DOHH2 (cell line): Measurements from ENCODE around the gene C19orf47.

Experiments used
- H3F3A ChIP-seq: fragments of 200-600 bp; sonication (generic), shearing (Covaris generic); 2 replicates; pipeline ENCODE4 v1.6.0; 2016; ENCODE audit warnings: antibody characterized with exemption, mild to moderate bottlenecking; ENCODE audit not compliant: control insufficient read depth, insufficient read depth
- H3K27ac ChIP-seq: fragments of 200-600 bp; sonication (generic); 2 replicates; pipeline ENCODE4 v1.5.1; 2014; ENCODE audit warnings: low read depth, mild to moderate bottlenecking, low read length, moderate library complexity
- H3K27me3 ChIP-seq: fragments of 200-600 bp; sonication (generic); 2 replicates; pipeline ENCODE4 v1.6.1; 2014; ENCODE audit warnings: mild to moderate bottlenecking, low read length, mixed read lengths; ENCODE audit not compliant: control insufficient read depth
- H3K36me3 ChIP-seq: fragments of 200-600 bp; sonication (generic); 2 replicates; pipeline ENCODE4 v1.6.1; 2014; ENCODE audit warnings: mild to moderate bottlenecking, low read length, moderate library complexity, mixed read lengths; ENCODE audit not compliant: control insufficient read depth
- H3K4me1 ChIP-seq: fragments of 200-600 bp; sonication (generic); 2 replicates; pipeline ENCODE4 v1.6.1; 2014; ENCODE audit warnings: mild to moderate bottlenecking, low read length, mixed read lengths; ENCODE audit not compliant: control insufficient read depth
- H3K4me2 ChIP-seq: fragments of 200-600 bp; sonication (generic); 2 replicates; pipeline ENCODE4 v1.6.0; 2014; ENCODE audit warnings: mild to moderate bottlenecking, low read length, moderate library complexity
- H3K4me3 ChIP-seq: fragments of 200-600 bp; sonication (generic); 2 replicates; pipeline ENCODE4 v1.5.1; 2014; ENCODE audit warnings: mild to moderate bottlenecking, low read length, mixed read lengths
- H3K79me2 ChIP-seq: fragments of 200-600 bp; sonication (generic); 2 replicates; pipeline ENCODE4 v1.6.1; 2014; ENCODE audit warnings: mild to moderate bottlenecking, low read length, mixed read lengths; ENCODE audit not compliant: control insufficient read depth
- H3K9me2 ChIP-seq: fragments of 200-600 bp; sonication (generic); replicated peaks from 2 replicates; pipeline ENCODE4 v1.6.1; 2014; ENCODE audit warnings: mild to moderate bottlenecking, low read length, mixed read lengths; ENCODE audit not compliant: control insufficient read depth
- H3K9me3 ChIP-seq: fragments of 200-600 bp; sonication (generic); 2 replicates; pipeline ENCODE4 v1.6.1; 2014; ENCODE audit warnings: antibody characterized with exemption, low read length, mixed read lengths; ENCODE audit not compliant: control insufficient read depth, insufficient read depth
- H4K20me1 ChIP-seq: fragments of 200-600 bp; sonication (generic); 2 replicates; pipeline ENCODE4 v1.6.0; 2014; ENCODE audit warnings: low read depth, mild to moderate bottlenecking, antibody characterized with exemption, low read length, moderate library complexity; ENCODE audit not compliant: control insufficient read depth, insufficient read depth
- EZH2phosphoT487 ChIP-seq: fragments of 200-600 bp; sonication (generic); IDR thresholded peaks from 2 replicates; pipeline ENCODE4 v1.6.1; 2017; ENCODE audit warnings: borderline replicate concordance, mild to moderate bottlenecking, antibody characterized with exemption, low read length, moderate library complexity, mixed read lengths
- TF ChIP-seq, protein P1 (sequence below): fragments of 200-600 bp; sonication (generic); IDR thresholded peaks from one replicate; pipeline ENCODE4 v1.5.1; 2014; ENCODE audit warnings: antibody characterized with exemption, mild to moderate bottlenecking, low read depth, low read length; ENCODE audit not compliant: poor library complexity, severe bottlenecking

C19orf47 gene

DNA sequence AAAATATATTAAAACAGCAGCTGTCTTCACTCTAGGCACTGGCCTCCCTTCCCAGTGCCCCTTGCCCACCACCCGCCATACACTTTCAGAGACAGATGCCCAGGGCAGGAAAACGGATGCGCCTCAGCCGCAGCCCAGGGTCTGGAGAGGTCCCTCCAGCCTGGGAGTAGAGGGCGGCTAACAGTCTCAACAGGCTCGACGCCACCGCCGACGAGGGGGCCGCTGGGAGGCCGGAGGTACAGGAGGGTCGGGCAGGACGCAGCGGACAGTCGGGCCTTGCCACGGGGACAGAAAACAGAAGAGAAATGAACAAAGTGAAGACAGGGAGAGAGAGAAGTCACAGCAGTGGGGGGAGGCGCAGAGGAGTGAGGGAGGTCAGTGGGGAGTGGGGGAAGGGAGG lies 27.1 kb downstream of the C19orf47 start:
- Histone ChIP-seq H3F3A (no peaks in the 10 kb centered on the region), H3K4me3 (no peak overlapping the region), H3K9me3 (no peaks in the 10 kb centered on the region), H3K4me2 (no peak overlapping the region), H3K27me3 (no peaks in the 10 kb centered on the region), H3K27ac (no peak overlapping the region), H3K4me1 (no peaks in the 10 kb centered on the region), H3K9me2 (no peaks in the 10 kb centered on the region), H3K79me2 (no peaks in the 10 kb centered on the region), H4K20me1 (no peaks in the 10 kb centered on the region), H3K36me3 (peaks cover 64% of the 10 kb centered on the region)
- no peak for TF ChIP-seq EZH2phosphoT487
- TF ChIP-seq, protein P1, sequence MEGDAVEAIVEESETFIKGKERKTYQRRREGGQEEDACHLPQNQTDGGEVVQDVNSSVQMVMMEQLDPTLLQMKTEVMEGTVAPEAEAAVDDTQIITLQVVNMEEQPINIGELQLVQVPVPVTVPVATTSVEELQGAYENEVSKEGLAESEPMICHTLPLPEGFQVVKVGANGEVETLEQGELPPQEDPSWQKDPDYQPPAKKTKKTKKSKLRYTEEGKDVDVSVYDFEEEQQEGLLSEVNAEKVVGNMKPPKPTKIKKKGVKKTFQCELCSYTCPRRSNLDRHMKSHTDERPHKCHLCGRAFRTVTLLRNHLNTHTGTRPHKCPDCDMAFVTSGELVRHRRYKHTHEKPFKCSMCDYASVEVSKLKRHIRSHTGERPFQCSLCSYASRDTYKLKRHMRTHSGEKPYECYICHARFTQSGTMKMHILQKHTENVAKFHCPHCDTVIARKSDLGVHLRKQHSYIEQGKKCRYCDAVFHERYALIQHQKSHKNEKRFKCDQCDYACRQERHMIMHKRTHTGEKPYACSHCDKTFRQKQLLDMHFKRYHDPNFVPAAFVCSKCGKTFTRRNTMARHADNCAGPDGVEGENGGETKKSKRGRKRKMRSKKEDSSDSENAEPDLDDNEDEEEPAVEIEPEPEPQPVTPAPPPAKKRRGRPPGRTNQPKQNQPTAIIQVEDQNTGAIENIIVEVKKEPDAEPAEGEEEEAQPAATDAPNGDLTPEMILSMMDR: no peak

DNA sequence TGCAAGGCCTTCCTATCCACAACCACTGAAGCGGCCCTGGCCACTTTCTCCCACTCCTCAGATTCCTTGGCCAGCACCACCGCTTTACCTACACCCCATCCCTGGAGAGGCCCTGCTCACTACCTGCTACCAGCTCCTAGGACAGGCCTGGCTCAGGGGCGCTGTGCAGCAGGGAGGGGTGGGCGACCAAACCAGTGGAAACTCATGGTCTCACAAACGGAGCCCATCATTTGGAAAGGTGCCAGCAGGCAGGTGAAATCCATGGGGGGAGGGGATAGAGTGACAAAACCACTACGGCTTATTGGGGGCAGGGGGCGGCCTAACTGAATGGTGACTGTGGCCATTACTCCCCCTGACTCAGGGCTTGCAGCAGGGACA lies 27.6 kb downstream of the C19orf47 start:
- Histone ChIP-seq H4K20me1 (no peaks in the 10 kb centered on the region), H3K36me3 (peaks cover 59% of the 10 kb centered on the region), H3K4me1 (no peaks in the 10 kb centered on the region), H3K27ac (no peak overlapping the region), H3F3A (no peaks in the 10 kb centered on the region), H3K4me3 (no peak overlapping the region), H3K27me3 (no peaks in the 10 kb centered on the region), H3K4me2 (no peak overlapping the region), H3K79me2 (no peaks in the 10 kb centered on the region), H3K9me2 (no peaks in the 10 kb centered on the region), H3K9me3 (no peaks in the 10 kb centered on the region)
- TF ChIP-seq EZH2phosphoT487: no peak
- TF ChIP-seq, protein P1: no peak

DNA sequence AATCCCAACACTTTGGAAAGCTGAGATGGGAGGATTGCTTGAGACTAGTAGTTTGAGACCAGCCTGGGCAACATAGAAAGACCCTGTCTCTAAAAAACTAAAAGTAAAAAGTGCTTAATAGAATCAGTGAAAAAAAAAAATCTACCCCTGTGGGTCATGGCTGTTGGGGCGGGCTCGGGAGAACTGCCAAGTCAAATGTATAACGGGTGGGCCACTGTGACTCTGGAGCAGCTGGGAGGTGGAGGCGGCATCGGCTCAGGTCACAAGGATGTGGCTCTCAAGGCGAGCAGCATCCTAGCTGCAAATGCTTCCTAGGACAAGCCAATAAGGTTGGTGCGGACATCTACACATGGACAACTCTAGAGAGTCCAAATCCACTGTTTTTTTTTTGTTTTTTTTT lies 30.9 kb downstream of the C19orf47 start:
- TF ChIP-seq, protein P1: no peak
- no peak for TF ChIP-seq EZH2phosphoT487
- peaks cover 32% of the 10 kb centered on the region for H3K36me3 ChIP-seq

More for the DNA sequence above, 30.9 kb downstream of the C19orf47 start:
- Histone ChIP-seq H3K4me2 (no peak overlapping the region), H3K79me2 (no peaks in the 10 kb centered on the region), H3K4me3 (no peak overlapping the region), H3K4me1 (peaks cover 7% of the 10 kb centered on the region), H4K20me1 (no peaks in the 10 kb centered on the region), H3K9me3 (no peaks in the 10 kb centered on the region), H3K27me3 (no peaks in the 10 kb centered on the region), H3K27ac (no peak overlapping the region), H3F3A (no peaks in the 10 kb centered on the region), H3K9me2 (no peaks in the 10 kb centered on the region)
